Gastrocnemius medialis (tissue), 4 donors: ENCODE measurements around the gene IGF2BP2. TPM values are rescaled to one million over a fixed set of nuclear protein-coding genes. Genes with fewer than 3 reads are reported as not detected.

Source experiments
- ATAC-seq, 2 donors: fragments of 150-250 bp; one replicate each; pipeline ENCODE4 v1.9.1; 2016
- DNase-seq, 2 donors: peaks; one replicate each; pipeline ENCODE4 v3.0.0-alpha.2; 2019
- H3K27ac ChIP-seq, 4 donors: fragments of 200-600 bp; sonication (generic); 1 replicate in 1 of 4; 2 replicates in 3 of 4; pipeline ENCODE4 v1.5.1; 2016 to 2018; ENCODE audit warnings: mild to moderate bottlenecking in 2 of 4, moderate library complexity in 1 of 4
- H3K27me3 ChIP-seq, 3 donors: fragments of 200-600 bp; sonication (generic) in 2 of 3; 1 replicate in 1 of 3; 2 replicates in 2 of 3; pipeline versions ENCODE4 v1.5.1 to v1.6.0; 2016 to 2019; ENCODE audit warnings: mild to moderate bottlenecking in 1 of 3, moderate library complexity in 1 of 3
- H3K36me3 ChIP-seq, 2 donors: fragments of 200-600 bp; sonication (generic) in 1 of 2; one replicate each; pipeline ENCODE4 v1.5.1; 2017 to 2018
- H3K4me1 ChIP-seq, 2 donors: fragments of 200-600 bp; sonication (generic) in 1 of 2; one replicate each; pipeline ENCODE4 v1.5.1; 2016 to 2017; ENCODE audit warnings: mild to moderate bottlenecking in 2 of 2
- H3K4me3 ChIP-seq, 4 donors: fragments of 200-600 bp; sonication (generic) in 3 of 4; 1 replicate in 1 of 4; 2 replicates in 3 of 4; pipeline ENCODE4 v1.5.1; 2016 to 2019; ENCODE audit warnings: mild to moderate bottlenecking in 2 of 4
- H3K9me3 ChIP-seq, 3 donors: fragments of 200-600 bp; sonication (generic) in 2 of 3; 1 replicate in 1 of 3; 2 replicates in 2 of 3; pipeline ENCODE4 v1.5.1; 2016 to 2019
- POLR2A ChIP-seq, 2 donors: fragments of 450-650 bp; IDR thresholded peaks; one replicate each; pipeline ENCODE4 v1.6.1; 2017; ENCODE audit warnings: antibody characterized with exemption in 2 of 2, mild to moderate bottlenecking in 2 of 2, moderate library complexity in 2 of 2
- in situ Hi-C, 4 donors: fragments of 200-750 bp; cut with MboI; loops; one replicate each; pipeline versions ENCODE4 v1.15.0 to v1.8.0; 2017; ENCODE audit warnings: low sequenced_read_pairs in 4 of 4
- intact Hi-C: fragments of 100-400 bp; cut with DNase I; formaldehyde crosslinking; loops from one replicate; pipeline ENCODE4 v1.15.1; 2023; ENCODE audit warnings: low total_unique reads
- total RNA-seq, 4 donors: library from RNA; depleted of rRNA; stranded (reverse); fragments of >200 nt; gene quantifications; one replicate each; pipeline versions ENCODE4 v1.1.0 to v1.2.3, GENCODE V29; 2016
- TF ChIP-seq, protein P1 (sequence below), 5 experiments: fragments of 450-650 bp in 3 of 5; fragments of 200-600 bp in 2 of 5; sonication (generic) in 2 of 5; IDR thresholded peaks in 4 of 5; conservative IDR thresholded peaks in 1 of 5; 1 replicate in 4 of 5; 2 replicates in 1 of 5; pipeline ENCODE4 v1.5.1; 2016 to 2019; ENCODE audit warnings: antibody characterized with exemption in 5 of 5, mild to moderate bottlenecking in 3 of 5, moderate library complexity in 3 of 5

IGF2BP2 gene
- total RNA-seq, 4 donors from 2014 or later, result 0.97 to 6.3 (median 1.7) TPM

DNA sequence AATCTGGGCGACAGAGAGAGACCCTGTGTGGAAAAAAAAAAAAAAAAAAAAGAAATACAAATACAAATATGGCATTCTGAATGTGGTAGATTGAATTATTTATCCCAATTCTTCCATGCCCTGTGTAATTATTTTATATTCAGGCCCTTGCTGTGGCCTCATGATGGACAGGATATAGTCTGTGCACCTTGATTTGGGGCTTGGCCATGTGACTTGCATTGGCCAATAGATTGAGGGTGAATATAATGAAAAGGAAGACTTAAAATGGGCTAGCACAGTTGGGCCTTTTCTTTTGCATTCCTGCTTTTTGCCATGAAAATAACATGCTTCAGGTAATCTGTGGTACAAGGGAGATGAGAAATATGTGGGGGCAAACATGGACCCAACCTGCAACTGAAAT, 27.1 kb upstream of the IGF2BP2 start:
- in situ Hi-C loops, result no loop called here
- intact Hi-C loops, result no loop called here
- no peak overlapping the region for H3K4me3 ChIP-seq
- no peak overlapping the region for H3K27ac ChIP-seq
- ATAC-seq (no peak), DNase-seq (no peak)
- no peaks in the 10 kb centered on the region for H3K4me1 ChIP-seq
- H3K9me3 ChIP-seq, result peaks cover 0 to 7% (median 4%) of the 10 kb centered on the region in 3 donors
- TF ChIP-seq, protein P1, sequence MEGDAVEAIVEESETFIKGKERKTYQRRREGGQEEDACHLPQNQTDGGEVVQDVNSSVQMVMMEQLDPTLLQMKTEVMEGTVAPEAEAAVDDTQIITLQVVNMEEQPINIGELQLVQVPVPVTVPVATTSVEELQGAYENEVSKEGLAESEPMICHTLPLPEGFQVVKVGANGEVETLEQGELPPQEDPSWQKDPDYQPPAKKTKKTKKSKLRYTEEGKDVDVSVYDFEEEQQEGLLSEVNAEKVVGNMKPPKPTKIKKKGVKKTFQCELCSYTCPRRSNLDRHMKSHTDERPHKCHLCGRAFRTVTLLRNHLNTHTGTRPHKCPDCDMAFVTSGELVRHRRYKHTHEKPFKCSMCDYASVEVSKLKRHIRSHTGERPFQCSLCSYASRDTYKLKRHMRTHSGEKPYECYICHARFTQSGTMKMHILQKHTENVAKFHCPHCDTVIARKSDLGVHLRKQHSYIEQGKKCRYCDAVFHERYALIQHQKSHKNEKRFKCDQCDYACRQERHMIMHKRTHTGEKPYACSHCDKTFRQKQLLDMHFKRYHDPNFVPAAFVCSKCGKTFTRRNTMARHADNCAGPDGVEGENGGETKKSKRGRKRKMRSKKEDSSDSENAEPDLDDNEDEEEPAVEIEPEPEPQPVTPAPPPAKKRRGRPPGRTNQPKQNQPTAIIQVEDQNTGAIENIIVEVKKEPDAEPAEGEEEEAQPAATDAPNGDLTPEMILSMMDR (IDR thresholded peaks at IDR 0.05 in 4 of 5, conservative IDR thresholded peaks at IDR 0.05 in 1 of 5), result no peak
- no peak for TF ChIP-seq POLR2A (IDR thresholded peaks at IDR 0.05)
- H3K27me3 ChIP-seq, result no peaks in the 10 kb centered on the region
- H3K36me3 ChIP-seq, result no peaks in the 10 kb centered on the region

DNA sequence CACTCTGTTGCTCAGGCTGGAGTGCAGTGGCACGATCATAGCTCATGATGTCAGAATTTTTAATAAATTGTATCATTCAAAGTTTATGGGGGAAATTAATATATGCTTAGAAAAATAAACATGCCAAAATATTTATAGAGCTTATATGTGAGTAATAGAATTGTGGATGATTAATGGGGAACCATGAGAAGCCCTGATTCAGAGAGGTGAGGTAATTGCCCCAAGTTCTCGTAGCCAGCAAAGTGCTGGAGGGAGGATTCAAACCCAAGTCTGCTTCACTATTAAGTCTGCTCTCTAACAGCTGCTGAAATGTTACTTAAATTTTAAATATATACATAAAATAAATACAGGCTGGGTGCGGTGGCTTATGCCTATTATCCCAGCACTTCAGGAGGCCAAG, 26.2 kb upstream of the IGF2BP2 start:
- DNase-seq (no peak), ATAC-seq (no peak)
- in situ Hi-C loops (no loop called here), intact Hi-C loops (no loop called here)
- H3K27me3 ChIP-seq, result no peaks in the 10 kb centered on the region
- H3K4me3 ChIP-seq, result no peak overlapping the region
- H3K4me1 ChIP-seq, result no peaks in the 10 kb centered on the region
- no peaks in the 10 kb centered on the region for H3K36me3 ChIP-seq
- no peak overlapping the region for H3K27ac ChIP-seq
- TF ChIP-seq, protein P1 (IDR thresholded peaks at IDR 0.05 in 4 of 5, conservative IDR thresholded peaks at IDR 0.05 in 1 of 5), result no peak
- TF ChIP-seq POLR2A (IDR thresholded peaks at IDR 0.05), result no peak
- H3K9me3 ChIP-seq, result peaks cover 0 to under 1% (median under 1%) of the 10 kb centered on the region in 3 donors

DNA sequence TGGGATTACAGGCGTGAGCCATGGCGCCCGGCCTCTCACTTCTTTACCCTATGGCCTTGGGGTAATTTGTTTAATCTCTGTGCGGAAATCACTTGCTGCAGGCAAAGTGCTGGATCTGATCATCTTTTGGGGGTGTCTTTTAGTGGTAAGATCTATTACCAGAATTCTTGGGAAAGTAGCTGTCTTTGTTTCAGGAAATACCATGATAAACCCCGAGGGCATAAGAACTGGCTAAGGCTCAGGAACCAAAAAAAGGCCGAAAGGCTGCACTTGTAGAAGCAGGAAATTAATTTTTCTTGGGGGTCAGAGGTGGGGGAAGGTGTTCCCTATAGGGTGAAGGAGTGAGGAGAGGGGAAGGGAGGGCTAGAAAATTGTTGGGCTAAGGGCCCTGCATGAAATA, 22.7 kb upstream of the IGF2BP2 start:
- no peak for ATAC-seq
- in situ Hi-C loops, result no loop called here
- Histone ChIP-seq H3K27me3 (no peaks in the 10 kb centered on the region), H3K4me3 (no peak overlapping the region), H3K36me3 (no peaks in the 10 kb centered on the region), H3K4me1 (no peaks in the 10 kb centered on the region), H3K27ac (no peak overlapping the region), H3K9me3 (no peaks in the 10 kb centered on the region)
- TF ChIP-seq, protein P1 (IDR thresholded peaks at IDR 0.05 in 4 of 5, conservative IDR thresholded peaks at IDR 0.05 in 1 of 5), result no peak
- no peak for TF ChIP-seq POLR2A (IDR thresholded peaks at IDR 0.05)
- intact Hi-C loops, result no loop called here
- DNase-seq, result no peak

DNA sequence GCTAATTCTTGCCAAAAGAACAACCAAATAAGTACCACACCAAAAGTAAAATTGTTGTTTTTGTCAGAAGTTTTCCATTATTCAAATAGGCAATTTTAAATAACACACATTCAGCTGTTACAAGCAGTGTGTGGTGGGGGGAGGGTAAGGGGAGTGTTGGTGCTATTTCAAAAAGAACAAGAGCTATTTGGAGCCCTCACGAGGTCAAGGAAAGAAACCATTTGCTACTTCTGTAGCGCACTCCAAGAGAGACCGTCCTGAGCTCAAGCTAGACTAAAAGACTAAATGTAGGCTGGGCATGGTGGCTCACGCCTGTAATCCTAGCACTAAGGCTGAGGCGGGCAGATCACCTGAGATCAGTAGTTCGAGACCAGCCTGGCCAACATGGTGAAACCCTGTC, 21.2 kb upstream of the IGF2BP2 start:
- no peak overlapping the region for H3K27ac ChIP-seq
- no peak overlapping the region for H3K4me3 ChIP-seq
- TF ChIP-seq POLR2A (IDR thresholded peaks at IDR 0.05), result no peak
- TF ChIP-seq, protein P1 (IDR thresholded peaks at IDR 0.05 in 4 of 5, conservative IDR thresholded peaks at IDR 0.05 in 1 of 5), result no peak
- no peaks in the 10 kb centered on the region for H3K4me1 ChIP-seq
- intact Hi-C loops, result no loop called here
- no peaks in the 10 kb centered on the region for H3K36me3 ChIP-seq
- in situ Hi-C loops, result no loop called here
- DNase-seq (no peak), ATAC-seq (no peak)
- no peaks in the 10 kb centered on the region for H3K9me3 ChIP-seq
- H3K27me3 ChIP-seq, result no peaks in the 10 kb centered on the region

DNA sequence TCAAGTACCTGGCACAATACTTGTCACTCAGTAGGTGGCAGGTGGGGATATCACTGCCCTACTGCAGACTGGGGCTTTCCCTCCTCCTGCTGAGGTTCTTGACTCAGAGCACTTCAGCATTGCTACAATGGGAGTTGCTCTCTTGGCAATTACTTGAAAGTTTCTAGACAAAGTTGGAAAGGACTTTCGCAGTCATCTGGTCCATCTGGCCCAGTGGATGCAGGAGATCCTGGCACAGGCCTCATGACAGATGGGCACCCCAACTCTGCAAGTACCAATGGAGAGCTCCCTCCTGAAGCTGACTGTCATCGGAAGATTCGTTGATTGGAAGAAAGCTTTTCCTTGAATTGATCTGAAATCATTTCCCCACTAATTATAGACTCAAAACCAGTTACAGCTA, 19.2 kb upstream of the IGF2BP2 start:
- in situ Hi-C loops (no loop called here), intact Hi-C loops (no loop called here)
- DNase-seq, result no peak
- Histone ChIP-seq H3K27me3 (peaks cover 0 to 1% (median 0%) of the 10 kb centered on the region in 3 donors), H3K27ac (no peak overlapping the region), H3K9me3 (no peaks in the 10 kb centered on the region), H3K4me1 (no peaks in the 10 kb centered on the region), H3K4me3 (no peak overlapping the region), H3K36me3 (no peaks in the 10 kb centered on the region)
- no peak for ATAC-seq
- TF ChIP-seq, protein P1 (IDR thresholded peaks at IDR 0.05 in 4 of 5, conservative IDR thresholded peaks at IDR 0.05 in 1 of 5), result no peak
- no peak for TF ChIP-seq POLR2A (IDR thresholded peaks at IDR 0.05)
